ENCODE measurements around the gene ENGASE. TPM values are rescaled to one million over a fixed set of nuclear protein-coding genes. Genes with fewer than 3 reads are reported as not detected.
"Not testable (repeated sequence)": the region's sequence is repeated elsewhere in the genome, so short reads cannot be mapped to it uniquely, and the experiment has no call there.

Gene ENGASE
- total RNA-seq, 1 experiment from 2014 or later: 22.5 TPM

DNA sequence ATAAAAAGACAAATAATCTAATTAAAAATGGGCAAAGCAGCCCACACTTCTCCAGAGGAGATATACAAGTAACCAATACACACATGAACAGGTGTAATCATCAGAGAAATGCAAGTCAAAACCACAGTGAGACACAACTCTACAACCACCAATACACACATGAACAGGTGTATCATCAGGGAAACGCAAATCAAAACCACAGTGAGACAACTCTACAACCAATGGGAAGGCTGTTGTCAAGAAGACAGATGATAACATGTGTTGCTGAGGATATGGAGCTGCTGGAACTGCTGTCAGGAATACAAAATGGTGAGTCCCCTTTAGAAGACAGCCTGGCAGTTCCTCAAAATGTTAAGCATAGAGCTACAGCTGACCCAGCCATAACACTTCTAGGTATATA lies 22.5 kb upstream of the ENGASE start:
- DNase-seq (ENCODE audit: low spot score): no peak

DNA sequence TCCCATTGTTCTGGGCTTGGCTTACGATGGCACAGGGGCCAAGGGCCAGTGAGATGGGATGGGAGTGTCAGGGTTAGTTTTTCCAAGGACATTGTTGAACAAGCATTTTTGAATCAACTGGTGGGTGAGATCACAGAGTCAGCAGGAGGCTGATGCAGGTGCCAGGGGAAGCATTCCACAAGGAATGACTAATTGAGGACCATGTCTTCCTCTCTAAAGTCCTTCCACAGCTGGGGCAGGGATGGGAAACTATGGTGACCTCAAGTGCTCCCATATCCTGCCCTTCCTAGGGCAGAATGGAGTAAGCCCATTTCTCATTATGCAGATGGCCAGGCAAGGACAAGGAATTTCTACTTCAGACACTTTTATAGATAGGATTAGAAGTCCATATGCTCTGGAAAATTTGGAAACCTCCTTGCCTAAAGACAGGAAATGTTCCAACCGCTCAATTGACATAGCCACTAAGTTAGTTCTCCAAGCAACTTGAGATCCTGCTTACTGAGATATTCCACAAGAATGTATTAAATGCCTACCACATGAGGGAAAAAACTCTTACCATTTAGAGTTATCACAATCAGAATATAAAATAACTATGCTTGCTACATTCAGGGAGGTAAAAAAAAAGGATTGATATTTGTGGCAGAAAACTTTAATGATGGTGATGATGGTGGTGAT lies 21.2 kb upstream of the ENGASE start:
- DNase-seq (ENCODE audit: low spot score): no peak

GRCh38 chr17:79054200-79054960 lies 20.2 kb upstream of the ENGASE start:
- DNase-seq (ENCODE audit: low spot score): no peak

- DNase-seq (ENCODE audit: low spot score): no peak
Observed at GRCh38 chr17:79055197-79055596, 19.4 kb upstream of the ENGASE start.

GRCh38 chr17:79057737-79058385 lies 16.8 kb upstream of the ENGASE start:
- DNase-seq (ENCODE audit: low spot score): no peak

DNA sequence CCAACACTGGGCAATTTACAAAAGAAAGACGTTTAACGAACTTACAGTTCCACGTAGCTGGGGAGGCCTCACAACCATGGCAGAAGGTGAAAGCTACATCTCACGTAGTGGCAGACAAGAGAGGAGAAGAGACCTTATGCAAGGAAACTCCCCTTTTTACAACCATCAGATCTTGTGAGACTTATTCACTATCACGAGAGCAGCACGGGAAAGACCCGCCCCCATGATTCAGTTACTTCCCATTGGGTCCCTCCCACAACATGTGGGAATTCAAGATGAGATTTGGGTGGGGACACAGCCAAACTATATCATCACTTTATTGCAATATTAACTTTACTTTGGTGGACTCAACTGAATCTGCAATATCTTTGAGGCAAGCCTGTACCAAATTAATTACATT lies 11.9 kb upstream of the ENGASE start:
- DNase-seq (ENCODE audit: low spot score): no peak

GRCh38 chr17:79064026-79064425 lies 10.6 kb upstream of the ENGASE start:
- no peak for DNase-seq (ENCODE audit: low spot score)

GRCh38 chr17:79065105-79065670 lies 9.4 kb upstream of the ENGASE start:
- DNase-seq (ENCODE audit: low spot score): peak; percentile 76

DNA sequence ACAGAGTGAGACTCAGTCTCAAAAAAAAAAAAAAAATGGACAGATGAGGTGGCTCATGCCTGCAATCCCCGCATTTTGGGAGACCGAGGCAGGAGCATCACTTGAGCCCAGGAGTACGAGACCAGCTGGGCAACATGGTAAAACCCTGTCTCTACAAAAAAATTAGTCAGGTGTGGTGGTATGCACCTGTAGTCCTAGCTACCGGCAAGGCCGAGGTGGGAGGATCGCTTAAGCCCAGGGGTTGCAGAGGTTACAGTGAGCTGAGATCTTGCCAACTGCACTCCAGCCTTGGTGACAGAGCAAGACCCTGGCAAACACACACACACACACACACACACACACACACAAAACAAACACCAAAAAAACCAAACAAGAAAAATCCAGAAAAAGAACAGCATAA lies 7.7 kb upstream of the ENGASE start:
- DNase-seq (ENCODE audit: low spot score): no peak

GRCh38 chr17:79070266-79070880 lies 4.3 kb upstream of the ENGASE start:
- DNase-seq (ENCODE audit: low spot score): no peak

DNA sequence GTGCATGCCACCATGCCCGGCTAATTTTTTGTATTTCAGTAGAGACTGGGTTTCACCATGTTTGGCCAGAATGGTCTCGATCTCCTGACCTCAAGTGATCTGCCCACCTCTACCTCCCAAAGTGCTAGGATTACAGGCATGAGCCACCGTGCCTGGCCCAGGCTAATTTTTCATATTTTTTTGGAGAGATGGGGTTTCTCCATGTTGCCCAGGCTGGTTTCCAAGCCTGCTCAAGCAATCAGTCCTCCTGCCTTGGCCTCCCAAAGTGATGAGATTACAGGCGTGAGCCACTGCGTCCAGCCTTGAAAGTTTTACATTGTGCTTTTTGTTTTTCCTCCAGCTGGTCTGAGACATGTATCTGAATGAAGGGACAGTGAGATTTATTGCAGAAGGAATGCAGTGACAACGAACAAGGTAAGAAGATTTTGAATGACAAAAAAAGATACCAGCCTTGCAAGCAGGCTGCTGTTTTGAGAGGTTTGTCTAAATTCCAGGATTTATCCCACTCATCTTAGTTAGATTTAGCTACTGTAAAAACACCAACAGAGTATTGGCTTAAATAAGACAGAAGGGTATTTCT lies 3.4 kb upstream of the ENGASE start:
- DNase-seq (ENCODE audit: low spot score): no peak

GRCh38 chr17:79072544-79072943 lies 2.1 kb upstream of the ENGASE start:
- no peak for DNase-seq (ENCODE audit: low spot score)

GRCh38 chr17:79073016-79073705 lies 1.5 kb upstream of the ENGASE start:
- DNase-seq (ENCODE audit: low spot score): no peak

DNA sequence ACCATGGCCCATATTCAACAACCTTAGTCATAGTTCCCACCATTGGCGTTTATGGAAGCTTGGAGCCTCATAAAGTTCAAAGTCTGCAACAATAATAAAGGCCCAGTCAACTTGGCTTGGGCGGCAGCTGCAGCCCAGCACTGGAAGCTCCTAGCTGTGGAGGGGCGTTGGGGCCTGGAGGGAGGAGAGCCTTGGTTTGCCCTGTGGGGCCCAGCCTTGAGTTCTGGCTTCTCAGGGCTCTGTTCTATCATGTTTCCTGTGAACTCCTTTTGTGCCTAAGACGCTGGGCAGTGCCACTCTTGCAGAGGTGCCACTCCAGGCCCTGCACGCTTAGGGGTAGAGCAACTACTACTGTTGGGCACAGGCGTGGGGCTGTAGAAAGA lies 927 bp upstream of the ENGASE start:
- peak; percentile 84 for DNase-seq (ENCODE audit: low spot score)

GRCh38 chr17:79074121-79074648 lies 439 bp upstream of the ENGASE start:
- not testable (repeated sequence) for DNase-seq (ENCODE audit: low spot score)

- DNase-seq (ENCODE audit: low spot score): no peak
Observed at GRCh38 chr17:79075446-79075750, 774 bp downstream of the ENGASE start.

DNA sequence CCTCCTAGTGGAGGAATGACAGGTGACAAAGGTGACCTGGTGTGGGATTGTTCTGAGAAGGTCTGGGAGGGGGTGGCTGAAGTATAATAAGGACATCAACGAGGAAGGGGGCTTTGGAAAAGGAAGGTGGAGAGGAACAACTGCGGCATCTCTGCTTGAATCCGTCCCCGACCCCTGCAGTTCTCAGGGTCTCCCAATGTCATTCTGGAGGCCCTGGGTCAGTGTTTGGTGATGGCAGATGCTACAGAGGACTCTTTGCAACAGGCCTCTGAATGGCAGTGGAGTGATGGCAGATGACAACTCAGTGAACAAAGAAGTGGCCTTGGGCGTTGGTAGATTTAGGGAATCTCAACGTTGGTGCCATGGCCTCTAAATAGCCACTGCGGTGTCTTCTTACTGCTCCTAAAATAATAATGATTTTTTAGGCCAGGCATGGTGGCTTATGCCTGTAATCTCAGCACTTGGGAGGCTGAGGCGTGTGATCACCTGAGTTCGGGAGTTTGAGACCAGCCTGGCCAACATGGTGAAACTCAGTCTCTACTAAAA lies 1.3 kb downstream of the ENGASE start:
- DNase-seq (ENCODE audit: low spot score): no peak

DNA sequence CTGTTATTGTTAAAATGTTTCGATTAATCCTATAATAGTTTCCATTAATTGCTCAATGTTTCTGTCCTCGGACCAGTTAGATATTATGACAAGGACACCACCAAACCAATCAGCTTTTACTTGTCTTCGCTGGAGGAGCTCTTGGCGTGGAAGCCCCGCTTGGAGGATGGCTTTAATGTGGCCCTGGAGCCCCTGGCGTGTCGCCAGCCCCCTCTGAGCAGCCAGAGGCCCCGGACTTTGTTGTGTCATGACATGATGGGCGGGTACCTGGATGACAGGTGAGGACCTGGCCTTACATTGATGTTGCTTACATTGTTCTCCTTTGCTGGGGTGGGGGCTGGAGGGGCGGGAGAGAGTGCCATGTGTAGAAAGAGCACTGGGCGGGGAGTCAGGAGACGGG lies 3.0 kb downstream of the ENGASE start:
- DNase-seq (ENCODE audit: low spot score): no peak

DNA sequence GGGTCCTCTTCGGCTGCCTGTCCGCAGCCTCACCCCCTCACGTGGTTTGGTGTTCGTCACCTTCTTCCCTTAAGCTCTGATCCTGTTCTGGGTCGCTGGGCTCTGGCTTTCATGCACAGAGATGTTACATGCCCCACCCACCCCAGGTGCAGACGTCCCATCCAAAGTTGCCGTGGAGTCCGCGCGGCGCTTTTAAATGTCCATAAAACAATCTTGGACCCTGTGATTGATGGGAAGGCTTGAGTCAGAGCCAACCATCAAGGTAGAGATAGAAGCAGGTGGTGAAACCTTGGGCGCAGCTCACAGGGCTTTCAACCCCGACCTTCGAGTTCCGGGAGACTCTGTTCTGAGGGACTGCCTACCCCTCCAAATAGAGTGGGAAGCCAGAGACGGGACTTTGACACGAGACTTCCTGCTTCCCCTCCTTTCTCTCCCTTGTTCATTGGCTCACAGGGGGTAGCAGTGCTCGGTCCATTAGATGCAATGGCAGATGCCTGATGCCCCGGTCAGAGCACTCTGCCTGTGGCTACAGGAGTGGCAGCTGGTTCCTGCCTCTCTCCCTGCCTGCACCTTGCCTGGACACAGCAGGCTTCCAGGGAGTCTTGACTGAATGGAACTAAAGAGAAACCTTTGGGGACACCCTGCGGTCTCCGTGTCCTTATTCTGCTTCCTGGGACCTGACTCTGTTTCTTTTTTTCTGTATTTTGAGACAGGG lies 4.0 kb downstream of the ENGASE start:
- DNase-seq (ENCODE audit: low spot score): no peak
